ENCODE results near the gene SORCS3.

- TF ChIP-seq PRDM15 (CRISPR knock-in tag; IDR thresholded peaks at IDR 0.05) (no peak), CTCF (IDR thresholded peaks at IDR 0.05) (no peak), ATF3 (CRISPR knock-in tag; conservative IDR thresholded peaks at IDR 0.05) (no peak)
Observed at GRCh38 chr10:104908581-104908980, 267.5 kb downstream of the SORCS3 start.

Measured in WTC11 (cell line).